GM19238 (cell line): ENCODE results near the gene KLRC3.
"Not testable (repeated sequence)": the region's sequence is repeated elsewhere in the genome, so short reads cannot be mapped to it uniquely, and the experiment has no call there.

Source experiments
- DNase-seq: peaks from one replicate; pipeline ENCODE4 v3.0.0; 2011; ENCODE audit warnings: low spot score; ENCODE audit not compliant: insufficient read length

The KLRC3 gene

GRCh38 chr12:10420334-10420733 lies at the start of gene KLRC3:
Gene KLRC3 (minus strand): TSS chr12:10420595. CDS start chr12:10420550, 45 bp downstream.
- not testable (repeated sequence) for DNase-seq

DNA sequence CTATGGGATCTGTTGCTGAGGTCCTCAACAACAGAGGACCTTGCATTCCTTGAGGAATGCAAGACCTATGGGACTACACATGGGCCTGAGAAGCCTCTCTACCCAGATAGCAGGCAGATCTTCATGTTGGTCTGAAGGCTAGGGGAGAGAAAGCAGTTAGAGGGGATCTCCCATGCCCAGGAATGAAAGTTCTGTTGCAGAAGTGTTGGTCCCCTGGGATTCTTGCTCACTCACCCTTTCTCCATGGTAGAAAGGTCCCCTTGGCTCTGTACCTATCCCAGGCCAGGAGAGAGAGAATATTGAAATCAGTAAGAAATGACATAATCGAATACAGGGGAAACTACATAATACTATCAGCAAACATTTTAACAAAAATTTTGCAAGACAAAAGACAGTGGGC lies 49.3 kb upstream of the KLRC3 start:
- no peak for DNase-seq

- DNase-seq: no peak
Measured at GRCh38 chr12:10466311-10466710, 45.9 kb upstream of the KLRC3 start.

DNA sequence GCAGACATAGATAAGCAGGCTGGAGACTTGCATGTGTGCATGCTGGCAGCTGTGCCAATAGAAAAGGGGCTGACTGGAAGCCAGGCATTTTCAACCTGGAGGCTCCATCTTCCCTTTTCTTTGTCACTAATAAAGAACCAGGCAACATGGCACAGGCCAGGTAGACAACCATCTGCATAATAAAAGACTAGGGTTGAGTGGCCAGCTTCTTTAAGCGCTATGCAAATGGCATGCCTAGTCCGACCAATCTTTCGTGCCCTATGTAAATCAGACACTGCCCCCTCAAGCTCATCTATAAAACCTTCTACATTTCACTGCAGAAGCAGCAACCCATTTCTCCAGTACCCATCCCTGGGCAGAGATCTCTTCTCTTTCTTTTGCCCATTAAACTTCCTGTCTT lies 37.4 kb upstream of the KLRC3 start:
- DNase-seq: no peak

DNA sequence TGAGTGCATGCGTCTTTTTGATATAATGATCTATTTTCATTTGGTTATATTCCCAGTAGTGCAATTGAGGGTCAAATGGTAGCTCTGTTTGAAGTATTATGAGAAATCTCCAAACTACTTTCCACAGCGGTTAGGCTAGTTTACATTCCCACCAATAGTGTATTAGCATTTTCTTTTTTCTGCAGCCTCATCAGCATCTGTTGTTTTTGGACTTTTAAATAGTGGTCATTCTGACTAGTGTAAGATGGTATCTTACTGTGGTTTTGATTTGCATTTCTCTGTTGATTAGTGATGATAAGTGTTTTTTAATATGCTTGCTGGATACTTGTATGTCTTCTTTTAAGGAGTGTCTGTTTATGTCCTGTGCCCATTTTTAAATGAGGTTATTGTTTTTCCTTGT lies 36.5 kb upstream of the KLRC3 start:
- DNase-seq: no peak

DNA sequence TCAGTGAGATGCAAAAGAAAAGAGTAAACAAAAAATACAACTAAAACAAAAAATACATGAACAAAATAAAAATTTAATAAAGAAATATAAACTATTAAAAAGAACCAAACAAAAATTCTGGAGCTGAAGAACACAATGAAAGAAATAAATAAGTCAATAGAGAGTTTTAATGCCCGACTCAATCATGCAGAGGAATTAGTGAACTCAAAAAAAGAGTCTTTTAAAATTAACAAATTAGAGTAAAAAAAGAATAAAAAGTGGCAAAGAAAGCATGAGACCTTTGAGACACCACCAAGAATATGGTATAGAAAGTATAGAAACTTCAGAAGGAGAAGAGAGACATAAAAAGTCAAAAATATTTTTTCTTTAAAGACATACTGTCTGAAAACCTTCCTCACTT lies 35.4 kb upstream of the KLRC3 start:
- DNase-seq: no peak

GRCh38 chr12:10454531-10454930 lies 34.1 kb upstream of the KLRC3 start:
- no peak for DNase-seq

- DNase-seq: no peak
Measured at GRCh38 chr12:10453156-10453555, 32.8 kb upstream of the KLRC3 start, which contains the start of gene KLRC1. Gene KLRC1 (minus strand): TSS chr12:10453377. CDS start chr12:10451156, 2,221 bp downstream.

GRCh38 chr12:10448236-10448635 lies 27.8 kb upstream of the KLRC3 start:
- no peak for DNase-seq

DNA sequence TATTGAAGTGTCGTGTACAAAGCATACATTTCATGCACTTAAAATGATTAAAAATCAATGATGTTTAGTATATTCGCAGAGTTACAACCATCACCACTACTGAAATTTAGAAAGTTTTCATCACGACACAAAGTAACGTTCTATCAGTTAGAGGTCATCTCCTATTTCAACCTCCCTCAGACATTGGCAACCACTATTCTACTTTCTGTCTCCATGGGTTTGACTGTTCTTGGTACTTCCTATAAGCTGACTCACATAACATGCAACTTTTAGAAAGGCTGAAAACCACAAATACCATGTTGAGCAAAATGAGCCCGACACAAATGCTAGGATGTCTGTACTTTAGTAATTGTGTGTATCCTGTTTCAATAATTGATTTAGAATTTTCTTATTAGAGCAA lies 25.7 kb upstream of the KLRC3 start:
- not testable (repeated sequence) for DNase-seq

- not testable (repeated sequence) for DNase-seq
Measured at GRCh38 chr12:10441144-10441543, 20.7 kb upstream of the KLRC3 start.

- DNase-seq: not testable (repeated sequence)
Measured at GRCh38 chr12:10439608-10440274, 19.3 kb upstream of the KLRC3 start.

DNA sequence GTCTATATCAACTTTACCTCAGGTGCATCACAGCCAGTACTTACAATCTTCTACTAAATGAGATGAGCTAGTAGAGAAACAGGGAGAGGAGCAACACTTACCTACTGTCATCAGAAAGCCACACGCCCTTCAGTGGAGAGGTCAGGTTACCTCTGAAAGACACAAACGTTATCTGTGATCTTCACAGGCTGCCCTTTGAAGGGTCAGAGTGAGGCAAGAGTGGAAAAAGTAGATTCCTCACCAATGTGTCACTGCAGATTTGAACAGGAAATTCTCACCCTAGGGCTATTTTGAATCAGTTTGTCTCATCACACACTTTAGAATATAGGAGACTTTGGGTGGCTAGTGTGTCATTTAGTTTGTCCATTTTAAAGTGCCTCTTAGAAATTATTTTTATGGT lies 17.2 kb upstream of the KLRC3 start:
- not testable (repeated sequence) for DNase-seq

GRCh38 chr12:10435816-10436215 lies 15.4 kb upstream of the KLRC3 start, which contains the start of gene KLRC2:
Gene KLRC2 (minus strand): TSS chr12:10436010. CDS start chr12:10435986, 24 bp downstream.
- not testable (repeated sequence) for DNase-seq

GRCh38 chr12:10430623-10431022 lies 10.2 kb upstream of the KLRC3 start:
- DNase-seq: not testable (repeated sequence)

DNA sequence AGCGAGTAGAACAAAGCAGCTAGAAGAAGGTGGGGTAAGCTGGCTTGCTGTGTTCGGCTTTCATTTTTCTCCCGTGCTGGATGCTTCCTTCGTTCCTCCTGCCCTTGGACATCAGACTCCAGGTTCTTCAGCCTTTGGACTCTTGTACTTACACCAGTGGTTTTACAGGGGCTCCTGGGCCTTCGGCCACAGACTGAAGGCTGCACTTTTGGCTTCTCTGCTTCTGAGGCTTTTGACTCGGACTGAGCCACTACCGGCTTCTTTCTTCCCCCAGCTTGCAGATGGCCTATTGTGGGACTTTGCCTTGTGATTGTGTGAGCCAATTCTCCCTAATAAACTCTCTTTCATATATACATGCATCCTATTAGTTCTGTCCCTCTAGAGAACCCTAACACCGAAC lies 5.5 kb upstream of the KLRC3 start:
- DNase-seq: not testable (repeated sequence)

- DNase-seq: not testable (repeated sequence)
Measured at GRCh38 chr12:10424260-10424899, 4.0 kb upstream of the KLRC3 start.

GRCh38 chr12:10422159-10422558 lies 1.8 kb upstream of the KLRC3 start:
- DNase-seq: not testable (repeated sequence)

- DNase-seq: no peak
Measured at GRCh38 chr12:10409392-10409791, 11.0 kb downstream of the KLRC3 start, which contains the start of gene KLRC4. Gene KLRC4 (minus strand): TSS chr12:10409757. CDS start chr12:10409575, 182 bp downstream.

GRCh38 chr12:10408842-10409241 lies 11.6 kb downstream of the KLRC3 start:
- DNase-seq: no peak

DNA sequence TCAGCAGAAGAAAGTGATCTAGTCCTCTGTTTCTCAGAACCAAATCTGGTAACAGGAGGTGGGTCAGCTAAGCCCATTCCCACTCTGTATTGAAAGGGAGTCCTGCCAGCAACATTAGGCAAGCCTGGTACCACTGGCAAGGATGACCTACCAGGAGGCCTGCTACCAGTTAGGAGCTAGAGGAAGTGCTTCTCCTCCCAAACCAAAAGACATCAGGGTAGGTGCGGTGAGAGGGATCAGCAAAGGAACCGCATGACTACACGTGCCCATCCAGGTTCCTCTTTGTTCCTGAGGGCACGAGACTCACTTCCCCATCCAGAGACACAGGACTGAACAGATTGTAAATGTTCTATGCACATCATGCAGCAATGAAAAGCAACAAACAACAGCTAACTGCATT lies 13.7 kb downstream of the KLRC3 start:
- DNase-seq: no peak

DNA sequence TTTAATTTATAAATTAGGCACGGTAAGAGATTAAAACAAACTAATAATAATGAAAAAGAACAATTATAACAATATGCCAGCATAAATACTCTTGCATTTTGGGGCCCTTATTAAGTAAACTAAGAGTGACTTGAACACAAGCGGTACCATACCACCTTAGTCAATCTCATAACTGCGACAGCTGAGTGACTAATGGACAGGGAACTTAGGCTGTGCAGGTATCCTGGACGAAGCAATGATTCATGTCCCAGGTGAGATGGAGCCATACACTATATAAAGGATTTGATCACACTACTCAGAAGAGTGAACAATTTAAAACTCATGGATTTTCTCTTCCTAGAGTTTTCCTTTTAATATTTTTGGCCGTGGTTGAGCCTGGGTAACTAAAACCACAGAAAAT lies 15.1 kb downstream of the KLRC3 start:
- DNase-seq: no peak

DNA sequence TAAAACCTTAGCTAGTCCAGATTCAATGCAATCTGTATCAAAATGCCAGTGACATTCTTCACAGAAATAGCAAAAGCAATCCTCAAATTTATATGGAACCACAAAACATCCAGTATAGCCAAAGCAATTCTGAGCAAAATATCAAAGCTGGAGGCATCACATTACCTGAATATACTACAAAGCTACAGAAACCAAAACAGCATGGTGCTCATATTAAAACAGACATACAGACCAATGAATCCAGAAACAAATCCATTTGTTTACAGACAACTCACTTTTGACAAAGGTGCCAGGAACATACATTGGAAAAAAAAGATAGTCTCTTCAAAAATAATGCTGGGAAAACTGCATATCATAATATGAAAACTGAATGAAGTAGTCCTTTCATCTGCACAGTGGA lies 15.6 kb downstream of the KLRC3 start:
- no peak for DNase-seq
